ENCODE data around the gene SRXN1. TPM values are rescaled to one million over a fixed set of nuclear protein-coding genes. Genes with fewer than 3 reads are reported as not detected.
"Not testable (repeated sequence)": the region's sequence is repeated elsewhere in the genome, so short reads cannot be mapped to it uniquely, and the experiment has no call there.

Gene SRXN1
- 65.4 and 70.6 TPM in 2 replicates for total RNA-seq (2014; rRNA removed; shearing (Covaris generic))

DNA sequence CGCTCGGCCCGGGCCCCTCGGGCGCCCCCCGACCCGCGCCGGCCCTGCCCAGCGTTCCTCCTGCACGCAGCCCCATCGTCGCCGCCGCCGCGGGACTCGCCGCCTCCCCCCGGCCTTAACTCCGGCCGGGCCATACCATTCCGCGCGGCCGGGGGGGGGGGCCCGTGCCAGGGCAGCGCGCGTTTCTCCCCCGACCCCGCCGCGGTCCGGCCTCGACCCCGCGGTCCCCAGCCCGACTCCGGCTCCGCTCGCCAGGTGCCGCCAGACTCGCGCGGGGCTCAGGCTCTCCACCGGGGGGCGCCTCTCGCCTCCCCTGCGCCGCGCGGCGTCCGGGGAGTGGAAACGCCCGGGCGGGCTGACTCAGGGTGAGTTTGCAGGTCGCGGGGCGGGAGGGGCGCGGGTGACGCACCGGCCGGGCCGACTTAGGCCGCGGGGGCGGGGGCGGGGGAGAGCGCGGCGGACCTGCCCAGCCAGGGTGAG lies at the start of gene SRXN1:
SRXN1 (minus strand) TSS at position 91 of the 480 bp plus-strand sequence; CDS start at position 76, 15 bp downstream.
- DNase-seq (ENCODE audit: low spot score) = peak; percentile 81
- in situ Hi-C loops (cut with HindIII; ENCODE audit: low sequenced_read_pairs) = no loop called here

DNA sequence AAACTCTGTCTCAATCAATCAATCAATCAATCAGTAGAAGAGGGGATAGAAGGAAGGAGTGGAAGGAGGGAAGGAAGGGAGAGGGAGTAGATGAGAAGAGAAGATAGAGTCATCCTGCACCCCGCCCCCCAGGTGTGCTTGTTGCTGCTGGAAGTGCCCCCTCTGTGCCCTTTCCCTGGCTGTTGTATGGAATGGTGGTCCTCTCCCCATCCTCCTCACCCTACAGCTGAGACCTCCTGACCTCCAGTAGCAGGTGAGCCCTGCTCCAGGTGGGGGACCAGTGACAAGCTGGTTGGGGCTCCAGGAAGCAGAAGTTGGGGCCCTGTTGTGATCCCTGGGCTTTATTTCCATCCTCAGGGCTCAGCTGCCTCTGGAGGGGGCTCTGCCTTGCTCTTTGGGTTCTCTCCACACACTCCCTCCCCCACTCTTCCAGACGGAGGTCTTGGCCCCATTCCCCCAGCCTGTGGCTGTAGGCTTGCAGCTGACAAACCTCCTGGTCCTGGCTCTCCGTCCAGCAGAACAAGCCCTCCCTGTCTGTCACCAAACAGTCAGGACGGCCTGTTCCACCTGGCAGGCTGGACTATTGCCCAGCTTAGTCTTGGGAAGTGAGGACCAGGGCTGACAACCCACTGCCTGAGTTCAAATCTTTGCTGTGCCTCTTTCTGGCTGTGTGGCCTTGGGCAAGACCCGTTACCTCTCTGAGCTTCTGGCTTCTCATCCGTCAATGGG lies 48.6 kb upstream of the SRXN1 start:
- DNase-seq (ENCODE audit: low spot score) = peak; percentile 95
- in situ Hi-C loops (cut with HindIII; ENCODE audit: low sequenced_read_pairs) = no loop called here

DNA sequence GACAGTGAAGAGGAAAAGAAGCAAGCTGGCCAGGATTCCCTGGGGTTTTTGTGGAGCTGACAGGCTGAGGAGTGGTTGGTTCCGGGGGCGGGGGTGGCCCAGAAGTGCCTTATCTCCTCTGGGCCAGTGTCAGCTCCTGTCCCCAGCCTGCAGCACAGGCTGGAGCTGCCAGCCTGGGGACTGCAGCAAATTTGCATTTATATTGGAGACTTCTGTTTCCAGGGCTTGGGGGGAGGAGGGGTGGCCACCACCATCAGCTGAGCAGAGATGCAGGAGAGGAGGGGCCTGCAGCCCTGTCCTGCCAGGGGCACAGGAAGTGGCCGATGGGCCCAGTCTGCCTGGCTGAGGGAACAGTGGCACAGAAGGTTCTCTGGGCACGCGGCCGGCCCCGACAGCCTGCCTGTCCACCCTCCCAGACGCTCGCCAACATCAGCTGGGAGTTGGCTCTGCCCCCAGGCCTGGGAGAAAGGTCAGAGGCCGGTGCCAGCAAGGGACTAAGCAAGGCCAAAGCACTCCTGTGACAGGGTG lies 46.9 kb upstream of the SRXN1 start:
- in situ Hi-C loops (cut with HindIII; ENCODE audit: low sequenced_read_pairs) = no loop called here
- peak; percentile 97 for DNase-seq (ENCODE audit: low spot score)

DNA sequence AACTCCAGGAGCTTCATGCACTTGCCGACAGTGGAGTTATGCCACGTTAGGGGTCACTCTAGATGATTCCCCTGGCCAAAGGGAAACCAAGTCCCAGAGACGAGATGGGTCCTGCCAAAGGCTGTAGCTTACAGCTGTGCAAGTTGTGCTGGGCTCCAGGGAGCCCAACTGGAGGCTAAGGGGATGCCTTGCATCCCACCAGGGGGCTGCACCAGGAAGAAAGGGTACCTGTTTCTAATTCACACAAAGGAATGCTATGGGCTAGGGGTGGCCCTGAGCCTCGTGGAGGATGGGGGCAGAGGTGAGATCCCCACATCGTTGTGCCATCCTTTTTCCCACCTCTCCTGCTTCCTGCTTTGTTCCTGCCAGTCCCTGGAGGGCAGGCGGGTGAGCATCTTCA lies 46.3 kb upstream of the SRXN1 start:
- no peak for DNase-seq (ENCODE audit: low spot score)
- in situ Hi-C loops (cut with HindIII; ENCODE audit: low sequenced_read_pairs) = no loop called here

DNA sequence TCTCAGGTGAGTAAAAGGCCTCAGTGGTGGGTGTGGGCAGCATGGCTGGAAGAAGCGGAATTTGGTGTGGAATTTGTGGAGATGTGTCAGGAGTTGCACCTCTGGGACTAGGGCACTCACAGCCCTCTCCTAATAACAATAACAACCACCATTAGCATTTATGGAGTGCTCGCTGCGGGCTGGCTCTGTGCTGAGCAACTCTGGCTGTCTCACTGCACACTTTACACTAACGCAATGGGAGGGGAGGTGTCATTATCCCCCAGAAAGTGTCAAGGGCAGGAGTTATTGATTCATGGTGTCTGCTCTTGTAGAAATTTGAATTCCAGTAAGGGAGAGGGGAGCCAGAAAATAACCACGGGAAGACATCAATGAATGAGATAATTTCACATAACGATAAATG lies 45.3 kb upstream of the SRXN1 start:
- DNase-seq (ENCODE audit: low spot score) = no peak
- in situ Hi-C loops (cut with HindIII; ENCODE audit: low sequenced_read_pairs) = no loop called here

DNA sequence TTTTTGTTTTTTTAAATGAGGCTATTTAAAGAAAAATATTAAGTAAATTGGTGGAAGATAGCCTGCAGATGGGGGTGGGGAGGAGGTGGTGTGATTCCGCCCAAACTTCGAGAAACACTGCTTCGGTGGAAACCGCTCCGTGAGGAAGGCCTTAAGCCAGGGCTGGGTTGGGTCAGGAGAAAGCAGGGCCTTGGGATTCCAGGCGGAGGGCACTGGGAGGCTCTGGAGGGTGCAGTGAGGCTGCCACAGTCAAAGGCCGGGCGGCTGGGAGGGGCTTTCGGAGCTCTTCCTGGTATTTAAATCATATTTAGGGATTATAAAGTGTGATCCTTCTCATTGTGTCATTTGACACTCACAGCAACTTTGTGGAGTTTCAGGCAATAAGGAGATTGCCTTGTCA lies 44.8 kb upstream of the SRXN1 start:
- DNase-seq (ENCODE audit: low spot score) = no peak
- in situ Hi-C loops (cut with HindIII; ENCODE audit: low sequenced_read_pairs) = no loop called here

DNA sequence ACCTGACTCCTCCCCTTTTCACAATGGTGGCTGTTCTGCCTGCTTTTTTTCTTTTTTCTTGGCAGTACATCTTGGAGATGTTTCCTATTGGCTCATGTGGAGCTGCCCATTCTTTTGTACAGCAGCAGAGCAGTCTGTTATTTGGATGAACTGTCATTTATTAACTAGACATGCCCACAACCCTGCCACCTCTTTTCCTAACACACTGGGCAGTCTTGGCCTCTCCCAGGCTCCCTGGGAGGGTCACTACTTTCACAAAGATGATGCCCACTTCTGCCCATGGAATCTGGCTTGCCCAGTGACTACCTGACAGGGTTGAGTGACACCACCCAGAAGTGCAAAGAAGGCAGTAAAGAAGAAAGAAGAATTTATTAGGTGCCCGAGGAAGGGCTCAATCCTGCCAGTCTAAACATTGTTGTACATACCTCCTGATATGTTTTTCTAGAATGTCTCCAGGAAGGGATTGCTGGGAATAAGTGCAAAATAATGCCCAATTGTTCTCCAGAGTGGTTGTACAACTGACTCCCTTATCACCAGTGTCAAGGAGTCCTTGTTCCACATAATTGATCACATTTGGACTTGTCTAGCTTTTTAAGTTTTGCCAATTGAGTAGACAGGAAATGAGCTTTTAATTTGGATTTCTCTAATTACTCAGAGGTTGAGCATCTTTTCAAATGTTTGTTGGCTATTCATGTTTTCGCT lies 42.3 kb upstream of the SRXN1 start:
- DNase-seq (ENCODE audit: low spot score) = no peak
- in situ Hi-C loops (cut with HindIII; ENCODE audit: low sequenced_read_pairs) = no loop called here

DNA sequence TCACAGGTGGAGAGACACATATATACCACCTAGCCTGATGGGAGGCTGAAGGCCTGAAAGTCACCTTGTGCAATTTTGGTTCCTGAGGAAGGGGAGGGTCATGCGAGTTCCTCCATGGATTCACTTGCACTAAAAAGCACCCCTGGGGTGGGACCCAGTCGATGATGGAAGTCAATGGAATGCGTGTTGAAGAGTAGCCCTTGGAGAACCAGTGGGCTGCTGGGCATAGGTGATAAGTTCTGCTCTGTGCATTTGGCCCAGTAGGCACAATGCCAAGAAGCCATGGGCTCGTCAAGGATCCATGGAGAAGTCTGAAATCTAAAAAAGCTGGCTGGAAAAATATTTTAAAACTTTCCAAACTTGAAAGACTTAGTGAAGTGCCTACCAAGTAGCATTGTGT lies 41.5 kb upstream of the SRXN1 start:
- in situ Hi-C loops (cut with HindIII; ENCODE audit: low sequenced_read_pairs) = no loop called here
- DNase-seq (ENCODE audit: low spot score) = no peak

DNA sequence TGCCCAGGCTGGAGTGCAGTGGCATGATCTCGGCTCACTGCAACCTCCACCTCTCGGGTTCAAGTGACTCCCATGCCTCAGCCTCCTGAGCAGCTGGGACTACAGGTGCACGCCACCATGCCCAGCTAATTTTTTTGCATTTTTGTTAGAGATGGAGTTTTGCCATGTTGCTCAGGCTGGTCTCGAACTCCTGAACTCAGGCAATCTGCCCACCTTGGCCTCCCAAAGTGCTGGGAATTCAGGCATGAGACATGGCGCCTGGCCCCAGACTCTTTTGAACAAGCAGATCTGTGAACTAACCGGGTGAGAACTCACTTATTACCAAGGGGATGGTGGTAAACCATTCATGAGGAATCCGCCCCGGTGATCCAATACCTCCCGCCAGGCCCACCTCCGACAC lies 40.8 kb upstream of the SRXN1 start:
- in situ Hi-C loops (cut with HindIII; ENCODE audit: low sequenced_read_pairs); DNase-seq (ENCODE audit: low spot score): not testable (repeated sequence)

DNA sequence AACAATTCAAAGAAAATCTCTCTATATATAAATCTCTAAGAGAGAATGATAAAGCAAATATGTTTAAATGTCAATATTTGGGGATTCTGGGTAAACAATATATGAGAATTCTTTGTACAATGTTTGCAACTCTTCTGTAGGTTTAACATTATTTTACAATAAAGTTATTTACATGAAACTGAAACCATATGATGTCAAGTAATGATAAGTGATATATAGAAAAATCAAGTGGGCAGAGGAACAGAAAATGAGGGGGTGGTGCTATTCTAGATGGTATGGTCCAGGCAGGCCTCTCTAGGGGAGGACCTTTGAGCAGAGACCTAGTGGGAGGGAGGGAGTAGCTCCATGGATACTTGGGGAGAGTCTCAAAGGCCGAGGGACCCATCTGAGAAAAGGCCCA lies 39.0 kb upstream of the SRXN1 start:
- in situ Hi-C loops (cut with HindIII; ENCODE audit: low sequenced_read_pairs) = no loop called here
- no peak for DNase-seq (ENCODE audit: low spot score)

DNA sequence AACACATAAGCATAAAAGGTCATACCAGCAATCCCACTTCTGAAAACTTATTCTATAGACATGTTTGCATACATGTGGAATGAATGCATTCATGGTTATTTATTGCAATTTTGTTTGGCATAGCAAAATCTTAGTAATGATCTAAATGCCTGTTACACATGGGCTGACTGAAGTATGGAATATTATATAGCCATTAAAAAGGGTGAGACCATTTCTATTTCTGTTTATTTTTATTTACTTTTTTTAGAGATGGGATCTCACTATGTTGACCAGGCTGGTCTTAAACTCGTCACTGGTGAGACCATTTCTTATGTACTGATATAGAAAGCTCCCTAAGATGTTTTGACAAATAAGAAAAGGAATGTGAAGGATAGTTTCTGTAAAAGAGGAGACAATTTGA lies 36.9 kb upstream of the SRXN1 start:
- in situ Hi-C loops (cut with HindIII; ENCODE audit: low sequenced_read_pairs) = no loop called here
- no peak for DNase-seq (ENCODE audit: low spot score)

DNA sequence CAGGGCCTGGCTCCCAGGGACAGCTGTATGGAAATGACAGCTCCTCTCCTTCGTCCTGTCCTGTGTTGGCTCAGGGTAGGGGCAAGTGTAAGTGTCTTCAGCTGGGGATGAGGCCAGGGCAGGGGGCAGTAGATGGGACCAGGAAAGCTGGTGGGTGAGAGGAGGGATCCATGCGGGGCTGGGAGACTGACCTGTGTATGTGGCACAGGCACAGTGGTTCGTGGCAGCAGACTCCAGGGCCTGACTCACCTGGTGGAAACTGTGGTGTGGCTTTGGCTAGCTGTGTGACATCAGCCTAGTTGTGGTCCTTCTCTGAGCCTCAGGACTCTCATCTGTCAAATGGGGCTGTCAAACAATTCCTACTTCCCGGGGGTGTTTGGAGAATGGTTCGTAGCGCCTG lies 36.3 kb upstream of the SRXN1 start:
- in situ Hi-C loops (cut with HindIII; ENCODE audit: low sequenced_read_pairs) = no loop called here
- DNase-seq (ENCODE audit: low spot score) = no peak

DNA sequence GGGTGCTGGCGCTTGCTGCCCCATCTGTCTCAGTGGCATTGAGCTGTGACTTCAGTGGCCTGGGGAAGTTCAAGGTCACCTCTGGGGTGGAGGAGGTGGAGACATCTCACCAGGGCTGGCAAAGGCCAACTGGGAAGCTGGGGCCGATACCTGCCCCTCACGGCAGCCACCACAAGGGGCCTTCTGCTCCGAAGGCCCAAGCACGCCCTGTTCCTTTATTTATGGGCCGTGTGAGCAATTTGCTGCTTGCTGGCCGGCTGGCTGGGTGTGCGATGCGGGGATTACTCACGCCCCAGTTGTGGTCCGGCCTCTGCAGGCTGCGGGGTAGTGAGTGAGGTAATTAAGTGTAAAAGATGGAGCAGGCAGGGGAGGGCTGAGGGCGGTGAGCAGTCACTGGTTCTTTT lies 35.8 kb upstream of the SRXN1 start:
- peak; percentile 69 for DNase-seq (ENCODE audit: low spot score)
- in situ Hi-C loops (cut with HindIII; ENCODE audit: low sequenced_read_pairs) = no loop called here

DNA sequence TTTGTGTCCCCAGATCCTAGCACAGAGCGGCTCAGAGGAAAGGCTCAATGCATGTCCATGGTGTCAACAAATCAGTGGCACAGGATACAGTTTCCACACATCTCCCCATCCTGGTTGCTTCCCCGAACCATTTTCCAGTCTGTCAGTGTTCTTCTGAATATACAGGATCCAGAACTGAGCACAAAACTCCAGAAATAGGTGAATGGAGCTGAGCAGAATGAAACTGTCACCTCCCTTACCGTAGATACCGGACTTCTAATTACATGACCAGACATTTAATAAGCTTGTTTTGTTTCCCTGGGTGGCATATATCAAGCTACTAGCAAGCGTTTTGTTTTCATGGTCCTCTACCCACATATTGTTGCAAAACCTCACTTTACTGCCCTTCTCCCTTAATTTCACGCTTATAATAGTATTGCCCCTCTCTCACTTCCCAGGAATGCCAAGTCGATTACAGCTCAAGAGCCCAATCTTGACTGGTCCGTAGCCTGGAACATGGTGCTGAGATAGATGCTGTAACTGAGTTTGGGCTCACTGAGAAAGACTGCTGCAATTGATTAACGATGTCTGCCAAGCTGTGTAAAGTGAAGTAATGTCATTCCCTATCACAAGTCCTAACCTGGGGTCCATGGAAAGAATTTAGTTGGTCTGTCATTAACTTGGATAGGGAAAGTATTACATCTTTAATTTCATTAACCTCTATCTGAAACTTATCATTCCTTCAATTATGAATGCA lies 34.6 kb upstream of the SRXN1 start:
- in situ Hi-C loops (cut with HindIII; ENCODE audit: low sequenced_read_pairs) = no loop called here
- no peak for DNase-seq (ENCODE audit: low spot score)

DNA sequence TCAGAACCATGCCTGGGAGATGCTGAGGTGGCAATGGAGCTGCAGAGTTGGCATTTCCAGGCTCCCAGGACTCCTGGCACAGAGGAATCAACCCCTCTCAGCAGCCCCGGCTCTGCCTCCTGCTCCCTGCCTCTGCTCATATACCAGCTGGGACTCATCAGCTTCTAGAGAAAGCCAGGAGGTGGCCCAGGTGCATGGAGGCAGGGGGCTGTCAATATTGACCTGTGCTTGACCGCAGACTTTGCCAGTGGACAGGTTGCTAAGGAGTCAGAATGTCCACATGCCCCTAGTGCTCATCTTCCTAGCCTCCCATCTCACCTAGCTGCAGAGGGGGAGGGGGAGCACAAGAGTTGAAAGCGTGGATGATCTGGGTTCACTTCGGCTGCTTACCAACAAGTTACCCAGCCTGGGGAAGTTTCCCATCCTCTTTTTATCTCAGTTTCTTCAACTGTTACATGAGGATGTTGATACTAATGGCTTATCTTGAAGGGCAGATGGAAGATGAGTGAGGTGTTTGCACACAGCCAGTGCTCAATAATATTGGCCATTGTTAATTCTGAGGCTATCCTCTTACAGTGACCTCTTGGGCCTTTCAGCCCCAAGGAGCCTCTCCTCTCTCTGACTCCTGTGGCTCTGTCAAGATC lies 31.8 kb upstream of the SRXN1 start:
- no peak for DNase-seq (ENCODE audit: low spot score)
- in situ Hi-C loops (cut with HindIII; ENCODE audit: low sequenced_read_pairs) = no loop called here

DNA sequence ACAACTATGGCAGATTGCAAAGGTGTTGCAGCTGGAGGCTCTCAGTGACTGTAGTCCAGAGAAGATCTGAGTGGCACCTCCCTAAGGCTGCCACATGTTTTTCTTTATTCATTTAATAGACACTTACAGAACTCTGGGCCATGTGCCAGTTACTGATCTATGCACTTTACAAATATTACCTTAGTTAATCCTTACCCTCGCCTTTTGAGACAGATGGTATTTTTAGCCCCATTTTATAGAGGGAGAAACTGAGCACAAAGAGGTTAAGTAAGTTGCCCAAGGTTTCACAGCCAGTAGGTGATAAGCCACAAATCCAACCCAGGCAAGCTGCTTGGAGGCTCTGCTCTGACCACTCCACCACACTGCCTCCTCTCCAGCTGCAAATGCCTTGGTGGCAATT lies 29.1 kb upstream of the SRXN1 start:
- no peak for DNase-seq (ENCODE audit: low spot score)
- in situ Hi-C loops (cut with HindIII; ENCODE audit: low sequenced_read_pairs) = no loop called here

DNA sequence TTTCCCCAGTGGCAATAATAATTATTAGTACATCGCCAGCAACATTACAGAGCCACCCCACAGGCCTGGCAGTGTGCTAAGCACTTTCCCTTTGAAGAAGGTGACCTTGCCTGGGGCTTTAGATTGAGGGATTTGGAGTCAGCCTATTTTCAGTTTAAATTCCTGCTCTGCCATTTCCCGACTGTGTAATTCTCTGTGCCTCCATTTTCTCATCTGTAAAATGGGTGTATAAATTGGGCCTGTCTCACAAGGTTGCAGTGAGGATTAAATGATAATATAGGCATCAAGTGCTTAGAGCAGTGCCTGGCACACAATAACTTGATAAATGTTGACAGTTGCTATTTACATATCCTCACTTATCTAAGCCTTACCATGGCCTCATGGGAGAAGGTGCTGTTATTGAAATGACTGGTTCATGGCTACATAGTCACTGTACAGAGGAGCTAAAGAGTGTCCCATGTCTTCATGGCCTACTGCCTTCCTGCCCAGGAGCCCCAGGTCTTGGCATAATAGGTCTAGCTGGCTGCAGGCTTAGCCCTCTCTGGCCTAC lies 27.7 kb upstream of the SRXN1 start:
- DNase-seq (ENCODE audit: low spot score) = no peak
- in situ Hi-C loops (cut with HindIII; ENCODE audit: low sequenced_read_pairs) = no loop called here

DNA sequence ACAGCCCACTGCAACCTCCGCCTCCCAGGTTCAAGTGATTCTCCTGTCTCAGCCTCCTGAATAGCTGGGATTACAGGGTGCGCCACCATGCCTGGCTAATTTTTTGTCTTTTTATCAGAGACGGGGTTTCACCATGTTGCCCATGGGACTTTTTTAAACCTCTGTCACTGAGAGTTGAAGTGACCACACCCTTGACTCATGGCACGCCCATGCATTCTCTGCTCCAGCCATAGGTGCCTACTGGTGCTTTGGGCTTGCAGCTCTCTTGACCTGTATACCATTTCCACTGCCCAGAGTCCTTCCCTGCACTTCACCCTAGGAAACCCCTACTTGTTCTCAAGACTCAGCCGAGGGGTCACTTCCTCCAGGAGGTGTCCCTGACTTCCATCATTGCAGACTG lies 25.0 kb upstream of the SRXN1 start:
- no peak for DNase-seq (ENCODE audit: low spot score)
- in situ Hi-C loops (cut with HindIII; ENCODE audit: low sequenced_read_pairs) = no loop called here

DNA sequence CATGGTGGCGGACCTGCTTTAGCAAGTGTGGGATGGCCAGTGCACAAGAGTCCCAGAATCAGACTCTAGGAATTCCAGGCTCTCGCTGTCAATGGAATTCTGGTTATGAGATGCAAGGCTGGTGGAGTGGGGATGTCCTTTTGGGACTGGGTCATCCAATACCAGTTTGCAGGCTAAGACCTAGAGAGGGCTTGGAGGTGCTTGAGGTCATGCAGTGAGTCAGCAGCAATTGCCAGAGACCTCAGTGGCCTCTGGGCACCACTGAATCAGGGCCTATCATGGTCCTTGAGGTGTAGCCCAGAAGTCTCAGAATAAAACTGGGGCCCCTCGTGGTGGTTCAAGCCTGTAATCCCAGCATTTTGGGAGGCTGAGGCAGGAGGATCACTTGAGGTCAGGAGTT lies 24.0 kb upstream of the SRXN1 start:
- in situ Hi-C loops (cut with HindIII; ENCODE audit: low sequenced_read_pairs) = no loop called here
- DNase-seq (ENCODE audit: low spot score) = no peak

Measured in G401 (cell line).